Osteoblast (primary cell): Measurements from ENCODE around the gene TP53INP2. TPM values are rescaled to one million over a fixed set of nuclear protein-coding genes. Genes with fewer than 3 reads are reported as not detected.

Source experiments
- DNase-seq: peaks from one replicate; pipeline ENCODE4 v3.0.0; 2011; ENCODE audit warnings: low spot score, mixed read lengths; ENCODE audit not compliant: insufficient read length; ENCODE audit errors: missing footprints
- H2AFZ ChIP-seq: 2 replicates; pipeline ENCODE4 v1.6.0; 2011; ENCODE audit warnings: mild to moderate bottlenecking, low read length
- H3K27ac ChIP-seq: 2 replicates; pipeline ENCODE4 v1.5.1; 2011; ENCODE audit warnings: mild to moderate bottlenecking, low read depth, low read length, moderate library complexity
- H3K27me3 ChIP-seq: 2 replicates; pipeline ENCODE4 v1.6.0; 2012; ENCODE audit warnings: mild to moderate bottlenecking, control low read depth, inconsistent platforms, low read length, moderate library complexity; ENCODE audit not compliant: insufficient read depth
- H3K36me3 ChIP-seq: 2 replicates; pipeline ENCODE4 v1.5.1; 2011; ENCODE audit warnings: mild to moderate bottlenecking, low read length, control low read depth, moderate library complexity; ENCODE audit not compliant: insufficient read depth
- H3K4me1 ChIP-seq: 2 replicates; pipeline ENCODE4 v1.5.1; 2011; ENCODE audit warnings: mild to moderate bottlenecking, low read length, control low read depth, moderate library complexity; ENCODE audit not compliant: insufficient read depth
- H3K4me2 ChIP-seq: 2 replicates; pipeline ENCODE4 v1.6.0; 2011; ENCODE audit warnings: mild to moderate bottlenecking, low read length; ENCODE audit not compliant: insufficient read depth
- H3K4me3 ChIP-seq: fragments of 200-600 bp; sonication (generic); 3 replicates; pipeline ENCODE4 v1.5.1; 2012; ENCODE audit warnings: mild to moderate bottlenecking, low read length, inconsistent platforms; ENCODE audit not compliant: insufficient read depth
- H3K79me2 ChIP-seq: 2 replicates; pipeline ENCODE4 v1.6.0; 2012; ENCODE audit warnings: mild to moderate bottlenecking, low read length, control low read depth, inconsistent platforms; ENCODE audit not compliant: insufficient read depth
- H3K9me3 ChIP-seq: 2 replicates; pipeline ENCODE4 v1.5.1; 2011; ENCODE audit warnings: low read depth, low read length, control low read depth
- H4K20me1 ChIP-seq: 2 replicates; pipeline ENCODE4 v1.6.0; 2012; ENCODE audit warnings: mild to moderate bottlenecking, low read length, control low read depth; ENCODE audit not compliant: insufficient read depth
- CTCF ChIP-seq: IDR thresholded peaks from 2 replicates; pipeline ENCODE4 v1.5.1; 2011; ENCODE audit warnings: mild to moderate bottlenecking, low read depth, low read length, moderate library complexity; ENCODE audit errors: extremely low read depth
- total RNA-seq: library from RNA; depleted of rRNA; stranded (reverse); fragments of >200 nt; gene quantifications from 2 replicates; pipeline ENCODE4 v1.2.3, GENCODE V29; 2012

TP53INP2 gene
- total RNA-seq, 1 donor = 8.0 TPM

- Histone ChIP-seq H3K4me1 (no peaks in the 10 kb centered on the region), H3K36me3 (no peaks in the 10 kb centered on the region), H3K27me3 (no peaks in the 10 kb centered on the region), H3K4me3 (no peak overlapping the region), H3K27ac (no peak overlapping the region), H2AFZ (no peak overlapping the region), H3K9me3 (no peaks in the 10 kb centered on the region), H3K4me2 (no peak overlapping the region), H4K20me1 (no peaks in the 10 kb centered on the region), H3K79me2 (no peaks in the 10 kb centered on the region)
- TF ChIP-seq CTCF = no peak
- DNase-seq = no peak
These were observed 12.3 kb upstream of the TP53INP2 start for GRCh38 chr20:34691838-34692237.

GRCh38 chr20:34693414-34693813, 10.7 kb upstream of the TP53INP2 start:
- no peak overlapping the region for H3K4me3 ChIP-seq
- no peak overlapping the region for H3K4me2 ChIP-seq
- H3K27ac ChIP-seq = no peak overlapping the region
- peaks cover 2% of the 10 kb centered on the region for H3K27me3 ChIP-seq
- no peaks in the 10 kb centered on the region for H3K79me2 ChIP-seq
- DNase-seq = no peak
- no peaks in the 10 kb centered on the region for H4K20me1 ChIP-seq
- no peaks in the 10 kb centered on the region for H3K36me3 ChIP-seq
- TF ChIP-seq CTCF = no peak
- no peaks in the 10 kb centered on the region for H3K9me3 ChIP-seq
- H3K4me1 ChIP-seq = no peaks in the 10 kb centered on the region
- no peak overlapping the region for H2AFZ ChIP-seq

GRCh38 chr20:34701405-34702085, 2.6 kb upstream of the TP53INP2 start:
- no peak overlapping the region for H3K4me3 ChIP-seq
- H3K27ac ChIP-seq = no peak overlapping the region
- H3K27me3 ChIP-seq = peaks cover 6% of the 10 kb centered on the region
- H3K4me1 ChIP-seq = peaks cover 21% of the 10 kb centered on the region
- no peak overlapping the region for H3K4me2 ChIP-seq
- no peaks in the 10 kb centered on the region for H3K9me3 ChIP-seq
- H3K79me2 ChIP-seq = peaks cover 4% of the 10 kb centered on the region
- no peak overlapping the region for H2AFZ ChIP-seq
- no peak for DNase-seq
- H3K36me3 ChIP-seq = no peaks in the 10 kb centered on the region
- no peaks in the 10 kb centered on the region for H4K20me1 ChIP-seq
- TF ChIP-seq CTCF = no peak

GRCh38 chr20:34703061-34703423, 1.1 kb upstream of the TP53INP2 start:
- Histone ChIP-seq H3K4me1 (peaks cover 21% of the 10 kb centered on the region), H3K4me2 (peak overlapping the region; percentile 98), H3K36me3 (no peaks in the 10 kb centered on the region), H2AFZ (peak overlapping the region; percentile 93), H3K4me3 (peak overlapping the region; percentile 88), H3K9me3 (no peaks in the 10 kb centered on the region), H4K20me1 (no peaks in the 10 kb centered on the region), H3K27ac (peak overlapping the region; percentile 87), H3K27me3 (peaks cover 4% of the 10 kb centered on the region), H3K79me2 (peaks cover 4% of the 10 kb centered on the region)
- TF ChIP-seq CTCF = no peak
- DNase-seq = no peak
